Measurements from ENCODE around the gene PBX1. TPM values are rescaled to one million over a fixed set of nuclear protein-coding genes. Genes with fewer than 3 reads are reported as not detected.

The PBX1 gene
- total and polyA plus RNA-seq, 2 of the 4 experiments (the other 2 are of a cell fraction), result 13.9 to 17.9 TPM

DNA sequence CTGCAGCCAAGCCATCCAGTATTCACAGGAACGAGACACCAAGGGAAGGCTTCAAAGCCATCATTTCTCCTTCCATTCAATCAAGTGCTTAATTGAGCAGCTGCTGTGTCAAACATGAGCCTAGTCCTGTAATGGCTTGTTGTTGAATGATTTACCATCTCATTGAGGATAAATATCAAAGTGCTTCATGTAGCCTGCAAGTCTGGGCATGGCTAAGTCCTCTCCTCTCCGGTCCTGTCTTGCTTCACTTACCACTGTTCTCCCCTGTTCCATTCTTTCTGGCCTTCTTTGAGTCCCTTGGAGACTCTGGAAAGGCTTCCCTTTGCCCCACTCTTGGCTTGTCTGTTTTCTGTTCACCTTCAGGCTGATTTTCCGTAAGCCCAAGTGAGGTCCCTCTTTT is 279.8 kb downstream of the PBX1 start:
- in situ Hi-C loops (cut with MboI; ENCODE audit: low sequenced_read_pairs), result no loop called here
- Histone ChIP-seq H2BK5ac (ENCODE audit: low read depth, low read length, poor library complexity, severe bottlenecking) (no peak overlapping the region), H3K9ac (ENCODE audit: low read depth, low read length) (no peak overlapping the region), H3K56ac (ENCODE audit: extremely low read depth, insufficient read depth, low read length) (no peak overlapping the region), H3K14ac (replicated peaks; ENCODE audit: low read depth, low read length) (no peak overlapping the region), H2AK9ac (replicated peaks; ENCODE audit: low read depth, low read length, poor library complexity) (no peak overlapping the region), H3K4me2 (ENCODE audit: low read depth, low read length) (no peak overlapping the region), H4K20me1 (ENCODE audit: insufficient read depth, low read length) (no peaks in the 10 kb centered on the region), H3K23ac (ENCODE audit: low read depth, low read length) (no peak overlapping the region), H3K9me1 (ENCODE audit: insufficient read depth, low read length) (no peaks in the 10 kb centered on the region), H3K4me1 (ENCODE audit: control insufficient read depth, insufficient read depth, low read length) (0 out of 2 replicates have a peak, but pooled peaks cover 2% of the 10 kb centered on the region), H2AFZ (replicated peaks; ENCODE audit: low read length, poor library complexity) (no peak overlapping the region), H3K4ac (ENCODE audit: low read depth, low read length) (no peak overlapping the region), H3K9me3 (ENCODE audit: control insufficient read depth, insufficient read depth, low read length) (no peaks in the 10 kb centered on the region), H3K27ac (ENCODE audit: insufficient read depth, low read length) (no peak overlapping the region), H3K18ac (ENCODE audit: low read depth, low read length) (no peak overlapping the region), H4K5ac (ENCODE audit: low read depth, low read length) (no peak overlapping the region), H2BK120ac (ENCODE audit: low read depth, low read length) (no peak overlapping the region), H4K91ac (ENCODE audit: insufficient read depth, low read depth, low read length) (no peak overlapping the region), H2BK20ac (ENCODE audit: low read depth, low read length) (no peak overlapping the region), H3K4me3 (ENCODE audit: insufficient read depth, low read depth, low read length) (no peak overlapping the region), H2AK5ac (ENCODE audit: low read depth, low read length) (no peak overlapping the region), H3K36me3 (ENCODE audit: control insufficient read depth, insufficient read depth, low read length) (peaks cover 2% of the 10 kb centered on the region), H4K8ac (ENCODE audit: low read depth in 2 of 2, low read length in 2 of 2) (no peak overlapping the region), H3K79me1 (ENCODE audit: low read depth in 1 of 2, low read length in 2 of 2) (no peaks in the 10 kb centered on the region), H2BK15ac (ENCODE audit: low read depth, low read length) (no peak overlapping the region), H3K27me3 (ENCODE audit: control insufficient read depth, insufficient read depth, low read length) (no peaks in the 10 kb centered on the region)
- no TSS peak for BruUV-seq (replicated peaks)
- ChIA-PET POLR2A (ENCODE audit: unreplicated experiment) (no interaction called here), CTCF (interaction anchor here (1.9 kb wide), 1 partner anchor 36 kb away, joined by 4 read pairs; no protein-coding TSS in a partner anchor)
- intact Hi-C loops (cut with micrococcal nuclease), result no loop called here
- ATAC-seq (ENCODE audit: low read depth) (no peak), DNase-seq (no peak)
- WGBS, 2 experiments (ENCODE audit: extremely low coverage in 2 of 2, insufficient read length in 1 of 2), result no CpG with 5 or more reads among the region's 3 CpGs
- dilution Hi-C loops (cut with HindIII; ENCODE audit: low sequenced_read_pairs, unreplicated experiment), result no loop called here
- TF ChIP-seq RFX5 (IDR thresholded peaks at IDR 0.05; ENCODE audit: low read depth, low read length) (no peak), MXI1 (IDR thresholded peaks at IDR 0.05; ENCODE audit: borderline replicate concordance, low read depth, low read length) (no peak), RCOR1 (IDR thresholded peaks at IDR 0.05; ENCODE audit: insufficient replicate concordance, low read length) (no peak)
